Activated B cell treated with CpG ODN at 0.5 μM for 24 hours (primary cell): Measurements from ENCODE around the gene PRICKLE2. TPM values are rescaled to one million over a fixed set of nuclear protein-coding genes. Genes with fewer than 3 reads are reported as not detected.

ENCODE experiments used
- ATAC-seq: fragments of 200-7000 bp; cut with Tn5 transposase; one replicate; pipeline ENCODE4 v1.10.0; 2021; ENCODE audit warnings: low read depth, mild to moderate bottlenecking, moderate library complexity
- CTCF ChIA-PET: fragments of 350-600 bp; sonication (Branson Sonifier 250); formaldehyde crosslinking; loops from one replicate; lab custom pipeline; 2021; ENCODE audit warnings: antibody characterized with exemption; lab: Charles Lee
- POLR2A ChIA-PET: fragments of 350-600 bp; sonication (Branson Sonifier 250); formaldehyde crosslinking; loops from one replicate; lab custom pipeline; 2021; ENCODE audit warnings: antibody characterized with exemption; lab: Charles Lee
- DNase-seq: peaks from one replicate; pipeline ENCODE4 v3.0.0; 2022
- H3K27ac Mint-ChIP-seq: one replicate; pipeline ENCODE4 v1.8.0; 2020; ENCODE audit warnings: mixed read lengths
- H3K27me3 Mint-ChIP-seq: one replicate; pipeline ENCODE4 v1.8.0; 2021; ENCODE audit warnings: mixed read lengths
- H3K36me3 Mint-ChIP-seq: one replicate; pipeline ENCODE4 v1.8.0; 2021; ENCODE audit warnings: low read depth, mixed read lengths
- H3K4me1 Mint-ChIP-seq: one replicate; pipeline ENCODE4 v1.8.0; 2021; ENCODE audit warnings: mixed read lengths
- H3K4me3 Mint-ChIP-seq: one replicate; pipeline ENCODE4 v1.8.0; 2020; ENCODE audit warnings: mild to moderate bottlenecking, mixed read lengths
- H3K9me3 Mint-ChIP-seq: one replicate; pipeline ENCODE4 v1.8.0; 2020; ENCODE audit warnings: mixed read lengths
- CTCF ChIP-seq: fragments of 200-600 bp; IDR thresholded peaks from one replicate; pipeline ENCODE4 v1.8.0; 2022; ENCODE audit warnings: antibody characterized with exemption, mild to moderate bottlenecking
- intact Hi-C: fragments of 100-400 bp; cut with micrococcal nuclease; formaldehyde crosslinking; loops from one replicate; pipeline ENCODE4 v1.15.1; 2024
- total RNA-seq: library from RNA; stranded (reverse); gene quantifications from 2 replicates; pipeline ENCODE4 v1.2.3, GENCODE V29; 2022

The PRICKLE2 gene
- total RNA-seq, 1 donor from 2014 or later = 0.33 TPM

GRCh38 chr3:64138656-64139375 is 86.5 kb downstream of the PRICKLE2 start:
- H3K27me3 Mint-ChIP-seq = no peaks in the 10 kb centered on the region
- no peak for DNase-seq
- ChIA-PET CTCF (no interaction called here), POLR2A (no interaction called here)
- no peak overlapping the region for H3K4me3 Mint-ChIP-seq
- TF ChIP-seq CTCF = no peak
- no peaks in the 10 kb centered on the region for H3K4me1 Mint-ChIP-seq
- H3K27ac Mint-ChIP-seq = no peak overlapping the region
- H3K9me3 Mint-ChIP-seq = no peaks in the 10 kb centered on the region
- ATAC-seq = no peak
- H3K36me3 Mint-ChIP-seq = no peaks in the 10 kb centered on the region
- intact Hi-C loops = no loop called here

GRCh38 chr3:64138046-64138445 is 87.2 kb downstream of the PRICKLE2 start:
- no peak overlapping the region for H3K4me3 Mint-ChIP-seq
- intact Hi-C loops = no loop called here
- no peaks in the 10 kb centered on the region for H3K27me3 Mint-ChIP-seq
- CTCF ChIA-PET = no interaction called here
- no peaks in the 10 kb centered on the region for H3K36me3 Mint-ChIP-seq
- H3K4me1 Mint-ChIP-seq = no peaks in the 10 kb centered on the region
- no peak overlapping the region for H3K27ac Mint-ChIP-seq
- DNase-seq (no peak), ATAC-seq (no peak)
- no peaks in the 10 kb centered on the region for H3K9me3 Mint-ChIP-seq
- TF ChIP-seq CTCF = no peak
- POLR2A ChIA-PET = no interaction called here

GRCh38 chr3:64134882-64135281 is 90.4 kb downstream of the PRICKLE2 start:
- TF ChIP-seq CTCF = no peak
- CTCF ChIA-PET = no interaction called here
- Mint-ChIP-seq H3K36me3 (no peaks in the 10 kb centered on the region), H3K4me1 (no peaks in the 10 kb centered on the region), H3K27me3 (no peaks in the 10 kb centered on the region), H3K4me3 (no peak overlapping the region), H3K27ac (no peak overlapping the region), H3K9me3 (no peaks in the 10 kb centered on the region)
- intact Hi-C loops = no loop called here
- DNase-seq (no peak), ATAC-seq (no peak)
- POLR2A ChIA-PET = no interaction called here

- ATAC-seq (no peak), DNase-seq (no peak)
- Mint-ChIP-seq H3K4me1 (no peaks in the 10 kb centered on the region), H3K36me3 (no peaks in the 10 kb centered on the region), H3K9me3 (no peaks in the 10 kb centered on the region), H3K27ac (no peak overlapping the region), H3K27me3 (no peaks in the 10 kb centered on the region), H3K4me3 (no peak overlapping the region)
- POLR2A ChIA-PET = no interaction called here
- intact Hi-C loops = no loop called here
- no peak for TF ChIP-seq CTCF
- CTCF ChIA-PET = no interaction called here
Measured at GRCh38 chr3:64133987-64134386, 91.3 kb downstream of the PRICKLE2 start.

- Mint-ChIP-seq H3K36me3 (no peaks in the 10 kb centered on the region), H3K27ac (no peak overlapping the region), H3K9me3 (no peaks in the 10 kb centered on the region), H3K4me1 (no peaks in the 10 kb centered on the region), H3K4me3 (no peak overlapping the region), H3K27me3 (no peaks in the 10 kb centered on the region)
- ChIA-PET CTCF (no interaction called here), POLR2A (no interaction called here)
- no peak for TF ChIP-seq CTCF
- DNase-seq (no peak), ATAC-seq (no peak)
- intact Hi-C loops = no loop called here
Measured at GRCh38 chr3:64133272-64133671, 92.0 kb downstream of the PRICKLE2 start.
